Loucy (cell line): Measurements from ENCODE around the gene POPDC2.

ENCODE experiments used
- H2AFZ ChIP-seq: fragments of 200-600 bp; sonication (generic); 2 replicates; pipeline ENCODE4 v1.6.0; 2016; ENCODE audit warnings: antibody characterized with exemption, mild to moderate bottlenecking, low read length, moderate library complexity
- H3F3A ChIP-seq: fragments of 200-600 bp; 2 replicates; pipeline ENCODE4 v1.6.0; 2016; ENCODE audit warnings: antibody characterized with exemption, low read depth, mild to moderate bottlenecking
- H3K27me3 ChIP-seq: fragments of 200-600 bp; sonication (generic); 2 replicates; pipeline ENCODE4 v1.6.1; 2014; ENCODE audit warnings: low read length, mild to moderate bottlenecking; ENCODE audit not compliant: insufficient read depth, poor library complexity, severe bottlenecking
- H3K36me3 ChIP-seq: fragments of 200-600 bp; sonication (generic); 2 replicates; pipeline ENCODE4 v1.6.1; 2016; ENCODE audit warnings: low read length; ENCODE audit not compliant: insufficient read depth
- H3K4me1 ChIP-seq: fragments of 200-600 bp; sonication (generic); 2 replicates; pipeline ENCODE4 v1.5.1; 2014; ENCODE audit warnings: low read length, mild to moderate bottlenecking; ENCODE audit not compliant: insufficient read depth, poor library complexity, severe bottlenecking
- H3K4me2 ChIP-seq: fragments of 200-600 bp; sonication (generic); 2 replicates; pipeline ENCODE4 v1.6.0; 2014; ENCODE audit warnings: antibody characterized with exemption, low read length, low read depth, mild to moderate bottlenecking; ENCODE audit not compliant: poor library complexity, severe bottlenecking
- H3K4me3 ChIP-seq: fragments of 200-600 bp; sonication (generic); 2 replicates; pipeline ENCODE4 v1.5.1; 2014; ENCODE audit warnings: low read length, mild to moderate bottlenecking, mixed read lengths; ENCODE audit not compliant: poor library complexity, severe bottlenecking
- H3K79me2 ChIP-seq: fragments of 200-600 bp; sonication (generic); 2 replicates; pipeline ENCODE4 v1.6.1; 2014; ENCODE audit warnings: low read length; ENCODE audit not compliant: insufficient read depth
- H3K9ac ChIP-seq: fragments of 200-600 bp; sonication (generic); 2 replicates; pipeline ENCODE4 v1.6.0; 2014; ENCODE audit warnings: mild to moderate bottlenecking, low read depth, low read length, moderate library complexity; ENCODE audit not compliant: poor library complexity, severe bottlenecking
- H3K9me2 ChIP-seq: fragments of 200-600 bp; sonication (generic); replicated peaks from 2 replicates; pipeline ENCODE4 v1.6.1; 2016; ENCODE audit warnings: low read depth, low read length, mixed read lengths
- H3K9me3 ChIP-seq: fragments of 200-600 bp; sonication (generic); 2 replicates; pipeline ENCODE4 v1.6.1; 2014; ENCODE audit warnings: mild to moderate bottlenecking, antibody characterized with exemption, low read length, low read depth; ENCODE audit not compliant: insufficient read depth
- H4K20me1 ChIP-seq: fragments of 200-600 bp; sonication (generic); 2 replicates; pipeline ENCODE4 v1.6.0; 2014; ENCODE audit warnings: antibody characterized with exemption, low read length, mild to moderate bottlenecking; ENCODE audit not compliant: insufficient read depth, poor library complexity, severe bottlenecking
- EZH2phosphoT487 ChIP-seq: fragments of 200-600 bp; IDR thresholded peaks from 2 replicates; pipeline ENCODE4 v1.6.1; 2018; ENCODE audit warnings: antibody characterized with exemption, mild to moderate bottlenecking, moderate library complexity, borderline replicate concordance
- TF ChIP-seq, protein P1 (sequence below): fragments of 200-600 bp; sonication (generic); conservative IDR thresholded peaks from 2 replicates; pipeline ENCODE4 v1.5.1; 2014; ENCODE audit warnings: mild to moderate bottlenecking, antibody characterized with exemption, low read length

Gene POPDC2, protein sequence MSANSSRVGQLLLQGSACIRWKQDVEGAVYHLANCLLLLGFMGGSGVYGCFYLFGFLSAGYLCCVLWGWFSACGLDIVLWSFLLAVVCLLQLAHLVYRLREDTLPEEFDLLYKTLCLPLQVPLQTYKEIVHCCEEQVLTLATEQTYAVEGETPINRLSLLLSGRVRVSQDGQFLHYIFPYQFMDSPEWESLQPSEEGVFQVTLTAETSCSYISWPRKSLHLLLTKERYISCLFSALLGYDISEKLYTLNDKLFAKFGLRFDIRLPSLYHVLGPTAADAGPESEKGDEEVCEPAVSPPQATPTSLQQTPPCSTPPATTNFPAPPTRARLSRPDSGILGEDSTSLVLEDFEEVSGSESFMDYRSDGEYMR

DNA sequence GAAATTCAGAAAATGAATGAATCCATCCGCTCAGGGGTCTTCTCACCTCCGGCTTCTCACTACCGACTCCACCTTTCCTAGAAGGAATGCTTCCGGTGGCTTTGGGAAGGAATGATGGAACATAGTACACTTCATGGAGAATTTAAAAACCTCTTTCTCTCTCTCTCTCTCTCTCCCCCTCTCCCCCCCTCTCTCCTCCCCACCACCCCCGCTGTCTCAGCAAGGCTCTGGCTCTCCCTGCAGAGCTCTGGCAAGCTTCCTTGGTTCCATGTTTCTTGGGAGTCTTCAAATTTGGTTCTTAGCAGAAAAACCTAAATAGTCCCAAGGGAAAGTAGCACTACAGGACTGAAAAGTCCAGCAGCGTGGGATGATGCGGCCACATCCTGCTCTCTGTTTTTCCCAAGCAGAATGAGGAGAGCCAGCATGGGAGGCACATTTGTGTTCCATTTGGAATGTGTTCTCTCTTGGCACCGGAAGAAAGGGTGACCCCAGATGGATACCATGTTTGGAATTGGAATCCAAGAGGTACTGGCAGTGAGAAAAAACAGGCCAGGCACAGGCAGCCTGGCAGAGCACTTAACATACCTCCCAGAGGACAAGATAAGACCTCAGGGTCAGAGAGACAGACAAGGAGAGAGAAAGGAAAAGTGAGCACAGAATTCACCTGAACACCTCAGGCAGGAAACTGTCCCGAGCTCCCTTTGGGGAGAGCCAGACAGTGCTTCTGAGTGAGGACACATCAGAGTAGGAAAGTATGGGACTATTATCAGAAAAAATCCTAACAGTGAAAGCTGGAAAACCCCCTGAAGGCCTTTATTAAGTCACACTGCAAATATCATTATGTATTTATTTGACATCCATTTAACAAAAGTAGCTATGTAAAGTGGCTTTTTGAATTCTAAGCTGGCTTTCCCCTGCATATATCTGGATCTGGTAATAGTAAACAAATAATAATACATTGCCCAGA is at the start of gene POPDC2:
TSS of gene POPDC2 (minus strand) at position 116 of the 967 bp plus-strand sequence. CDS start 166 bp downstream, outside the sequence.
- H3K9ac ChIP-seq, result no peak within 1 kb of the TSS
- no peaks in the 10 kb centered on the region for H3F3A ChIP-seq
- H3K79me2 ChIP-seq, result no peaks in the 10 kb centered on the region
- H3K4me3 ChIP-seq, result no peak within 1 kb of the TSS
- no peaks in the 10 kb centered on the region for H3K27me3 ChIP-seq
- no peak within 1 kb of the TSS for H3K4me2 ChIP-seq
- H3K36me3 ChIP-seq, result no peaks in the 10 kb centered on the region
- H3K9me3 ChIP-seq, result no peaks in the 10 kb centered on the region
- no peaks in the 10 kb centered on the region for H3K9me2 ChIP-seq
- no peak for TF ChIP-seq EZH2phosphoT487
- TF ChIP-seq, protein P1, sequence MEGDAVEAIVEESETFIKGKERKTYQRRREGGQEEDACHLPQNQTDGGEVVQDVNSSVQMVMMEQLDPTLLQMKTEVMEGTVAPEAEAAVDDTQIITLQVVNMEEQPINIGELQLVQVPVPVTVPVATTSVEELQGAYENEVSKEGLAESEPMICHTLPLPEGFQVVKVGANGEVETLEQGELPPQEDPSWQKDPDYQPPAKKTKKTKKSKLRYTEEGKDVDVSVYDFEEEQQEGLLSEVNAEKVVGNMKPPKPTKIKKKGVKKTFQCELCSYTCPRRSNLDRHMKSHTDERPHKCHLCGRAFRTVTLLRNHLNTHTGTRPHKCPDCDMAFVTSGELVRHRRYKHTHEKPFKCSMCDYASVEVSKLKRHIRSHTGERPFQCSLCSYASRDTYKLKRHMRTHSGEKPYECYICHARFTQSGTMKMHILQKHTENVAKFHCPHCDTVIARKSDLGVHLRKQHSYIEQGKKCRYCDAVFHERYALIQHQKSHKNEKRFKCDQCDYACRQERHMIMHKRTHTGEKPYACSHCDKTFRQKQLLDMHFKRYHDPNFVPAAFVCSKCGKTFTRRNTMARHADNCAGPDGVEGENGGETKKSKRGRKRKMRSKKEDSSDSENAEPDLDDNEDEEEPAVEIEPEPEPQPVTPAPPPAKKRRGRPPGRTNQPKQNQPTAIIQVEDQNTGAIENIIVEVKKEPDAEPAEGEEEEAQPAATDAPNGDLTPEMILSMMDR, result no peak
- H3K4me1 ChIP-seq, result no peaks in the 10 kb centered on the region
- no peak within 1 kb of the TSS for H2AFZ ChIP-seq
- H4K20me1 ChIP-seq, result no peaks in the 10 kb centered on the region

DNA sequence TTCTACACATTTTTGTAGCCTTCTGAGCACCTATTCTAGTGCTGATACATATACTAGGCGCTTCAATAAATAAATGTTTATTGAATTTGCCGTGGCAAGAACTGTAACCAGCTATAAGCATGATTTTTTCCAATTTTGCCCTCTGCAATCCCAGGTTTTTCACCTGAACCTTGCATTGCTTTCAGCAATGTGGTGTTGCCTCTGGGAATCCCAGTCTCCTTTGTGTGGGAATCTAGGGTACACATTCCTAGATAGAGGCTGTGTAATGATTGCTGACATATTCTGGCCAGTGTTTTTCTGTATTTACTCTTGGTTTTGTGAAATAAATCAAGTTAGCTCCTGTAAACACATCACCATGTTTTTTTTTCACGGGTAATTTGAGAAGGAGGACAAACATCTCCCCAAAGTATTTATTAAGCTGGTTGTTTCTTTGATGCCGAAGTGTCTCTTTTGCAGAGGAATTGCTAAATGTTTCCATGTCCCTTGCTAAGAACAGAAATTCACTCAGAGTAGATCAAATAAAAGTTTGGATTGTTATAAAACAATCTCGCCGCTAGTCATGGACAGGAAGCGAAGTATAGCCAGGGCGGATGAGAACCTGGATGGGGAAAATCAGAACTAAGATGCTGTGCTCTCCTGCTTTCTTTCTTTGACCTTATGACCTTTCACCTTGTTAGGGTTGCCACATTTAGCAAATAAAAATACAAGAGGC is 43.6 kb upstream of the POPDC2 start:
- H3K9me3 ChIP-seq, result no peaks in the 10 kb centered on the region
- H3F3A ChIP-seq, result no peaks in the 10 kb centered on the region
- peaks cover 33% of the 10 kb centered on the region for H3K27me3 ChIP-seq
- no peak overlapping the region for H3K4me2 ChIP-seq
- H2AFZ ChIP-seq, result no peak overlapping the region
- no peak overlapping the region for H3K4me3 ChIP-seq
- no peaks in the 10 kb centered on the region for H3K4me1 ChIP-seq
- H3K36me3 ChIP-seq, result no peaks in the 10 kb centered on the region
- no peaks in the 10 kb centered on the region for H4K20me1 ChIP-seq
- no peaks in the 10 kb centered on the region for H3K79me2 ChIP-seq
- no peaks in the 10 kb centered on the region for H3K9me2 ChIP-seq
- TF ChIP-seq, protein P1, result no peak
- TF ChIP-seq EZH2phosphoT487, result no peak
- no peak overlapping the region for H3K9ac ChIP-seq
